Activated naive CD4-positive, alpha-beta T cell treated with anti-CD3 and anti-CD28 coated beads, Interleukin-2, amount 50 U/mL, for 24 hours (primary cell): Measurements from ENCODE around the gene CORO2B.

Experiments used
- H3K27ac Mint-ChIP-seq: one replicate; pipeline ENCODE4 v1.8.0; 2021; ENCODE audit warnings: mild to moderate bottlenecking, mixed read lengths
- H3K27me3 Mint-ChIP-seq: one replicate; pipeline ENCODE4 v1.8.0; 2021; ENCODE audit warnings: mixed read lengths
- H3K36me3 Mint-ChIP-seq: one replicate; pipeline ENCODE4 v1.8.0; 2021; ENCODE audit warnings: mixed read lengths
- H3K4me1 Mint-ChIP-seq: one replicate; pipeline ENCODE4 v1.8.0; 2021; ENCODE audit warnings: mixed read lengths
- H3K4me3 Mint-ChIP-seq: one replicate; pipeline ENCODE4 v1.8.0; 2021; ENCODE audit warnings: mild to moderate bottlenecking, mixed read lengths
- H3K9me3 Mint-ChIP-seq: one replicate; pipeline ENCODE4 v1.8.0; 2021; ENCODE audit warnings: mixed read lengths

Gene CORO2B

DNA sequence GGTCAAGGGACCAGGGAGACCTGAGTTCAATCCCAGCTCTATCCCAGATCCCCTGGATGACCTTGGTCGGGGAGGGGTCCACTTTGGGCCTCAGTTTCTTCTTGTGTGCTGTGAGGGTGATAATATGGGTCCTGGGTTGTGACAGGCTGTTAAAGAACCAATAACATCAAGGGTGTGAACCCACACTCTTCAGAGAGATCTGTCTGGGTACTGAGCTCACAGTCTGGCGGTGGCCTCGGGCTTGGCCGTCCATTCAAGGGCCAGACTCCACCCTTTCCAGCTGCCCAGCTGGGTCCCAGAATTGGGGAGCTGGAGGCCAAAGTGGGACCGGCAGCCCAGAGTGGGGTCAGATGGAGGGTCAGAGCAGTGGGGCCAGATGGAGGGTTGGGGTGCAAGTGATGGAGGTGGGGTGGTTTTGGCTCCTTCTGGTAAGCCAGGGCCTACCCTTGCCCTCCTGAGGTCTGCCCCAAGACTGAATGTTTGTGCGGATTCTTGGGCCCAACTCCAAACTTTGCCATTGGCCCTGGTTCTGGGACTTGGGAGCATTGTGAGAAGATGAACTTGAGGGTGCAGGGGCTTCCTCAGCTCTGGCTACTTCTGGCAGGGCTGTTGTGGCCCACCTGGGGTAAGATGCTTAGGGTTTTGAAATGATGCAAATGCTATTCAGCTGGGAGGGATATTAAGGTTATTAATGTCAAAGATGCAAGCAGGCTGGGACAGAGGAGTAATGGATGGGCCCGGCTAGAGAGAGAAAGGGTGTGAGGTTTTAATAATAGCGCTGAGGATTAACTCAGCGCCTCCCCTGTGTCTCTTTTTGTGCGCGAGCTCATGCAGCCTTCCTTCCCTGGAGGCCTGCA lies 1.5 kb downstream of the CORO2B start:
- H3K27ac Mint-ChIP-seq: no peak overlapping the region
- H3K9me3 Mint-ChIP-seq: no peaks in the 10 kb centered on the region
- H3K27me3 Mint-ChIP-seq: peaks cover 28% of the 10 kb centered on the region
- H3K36me3 Mint-ChIP-seq: no peaks in the 10 kb centered on the region
- peaks cover 12% of the 10 kb centered on the region for H3K4me1 Mint-ChIP-seq
- H3K4me3 Mint-ChIP-seq: peak overlapping the region; percentile 41

DNA sequence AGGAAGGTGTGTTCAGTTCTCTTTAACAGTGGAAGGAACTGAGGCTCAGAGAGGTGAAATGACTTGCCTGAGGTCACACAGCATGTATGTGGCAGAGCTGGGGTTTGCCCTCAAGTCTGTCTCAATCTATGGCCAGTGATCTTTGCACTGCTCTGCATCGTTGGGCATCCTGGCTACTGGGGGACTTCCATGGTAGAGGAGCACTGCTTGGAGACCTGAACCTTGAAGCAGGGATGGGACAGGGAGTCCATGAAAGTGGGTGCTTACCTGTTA lies 2.0 kb downstream of the CORO2B start:
- Mint-ChIP-seq H3K36me3 (no peaks in the 10 kb centered on the region), H3K4me1 (peaks cover 12% of the 10 kb centered on the region), H3K4me3 (no peak overlapping the region), H3K27ac (no peak overlapping the region), H3K27me3 (peaks cover 26% of the 10 kb centered on the region), H3K9me3 (no peaks in the 10 kb centered on the region)

DNA sequence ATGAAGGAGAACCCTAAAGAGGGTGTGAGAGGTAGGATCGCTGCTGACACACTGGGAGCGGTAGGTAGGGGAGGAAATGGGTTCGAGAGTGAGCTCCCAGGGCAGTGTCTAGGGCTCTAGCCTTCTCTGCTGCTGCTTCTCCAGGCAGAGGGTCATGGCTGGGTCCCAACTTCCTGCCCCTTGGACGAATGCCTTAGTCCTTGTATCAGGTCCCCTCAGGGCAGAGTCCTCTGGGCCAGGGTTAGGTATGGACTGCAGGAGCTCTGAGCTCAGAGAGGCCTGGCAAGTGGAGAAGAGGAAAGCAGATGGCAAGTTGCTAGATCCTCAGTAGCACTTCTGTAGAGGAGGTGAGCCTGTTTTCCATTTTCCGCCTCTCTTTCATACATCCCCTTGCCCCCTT lies 2.9 kb downstream of the CORO2B start:
- Mint-ChIP-seq H3K27ac (no peak overlapping the region), H3K4me3 (no peak overlapping the region), H3K27me3 (peaks cover 19% of the 10 kb centered on the region), H3K9me3 (no peaks in the 10 kb centered on the region), H3K4me1 (peaks cover 16% of the 10 kb centered on the region), H3K36me3 (no peaks in the 10 kb centered on the region)

DNA sequence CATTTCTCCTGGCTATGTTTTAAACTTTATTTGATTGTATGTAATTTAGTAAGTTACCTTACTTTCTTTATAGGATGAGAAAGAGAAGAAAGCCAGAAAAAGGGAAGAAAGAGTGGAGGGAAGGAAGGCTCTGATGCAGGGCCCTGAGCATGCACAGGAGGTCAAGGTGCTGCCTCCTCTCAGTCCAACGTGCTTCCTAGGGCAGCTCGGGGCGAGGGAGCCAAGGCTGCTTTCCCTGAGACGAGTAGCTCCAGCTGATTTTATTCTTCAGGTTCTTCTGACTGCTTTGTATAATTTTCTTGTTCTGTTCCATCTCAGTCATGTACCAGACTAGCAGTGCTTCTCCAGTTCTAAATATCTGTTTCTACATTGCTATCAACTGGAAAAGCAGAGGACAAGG lies 3.4 kb downstream of the CORO2B start:
- Mint-ChIP-seq H3K27ac (no peak overlapping the region), H3K4me3 (no peak overlapping the region), H3K9me3 (no peaks in the 10 kb centered on the region)

DNA sequence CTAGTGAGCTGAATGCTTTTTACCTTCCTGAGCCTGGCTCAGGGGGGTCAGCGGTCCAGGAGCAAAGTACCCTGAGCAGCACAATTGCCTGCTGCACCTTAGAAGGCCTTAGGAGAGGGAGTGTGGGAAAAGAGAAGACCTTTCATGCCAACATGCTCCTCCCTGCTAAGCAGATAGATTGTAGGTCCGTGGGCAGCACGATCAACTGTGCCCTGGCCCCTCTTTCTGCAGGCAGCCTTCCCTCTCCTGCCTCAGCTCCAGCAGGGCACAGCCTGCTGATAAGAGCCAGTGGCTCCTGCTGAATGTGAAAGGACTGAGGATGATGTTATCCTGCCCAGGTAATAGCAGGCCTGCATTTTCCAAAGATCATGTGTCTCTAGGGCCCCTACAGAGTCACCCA lies 4.1 kb downstream of the CORO2B start:
- H3K27me3 Mint-ChIP-seq: peaks cover 12% of the 10 kb centered on the region
- H3K27ac Mint-ChIP-seq: no peak overlapping the region
- no peak overlapping the region for H3K4me3 Mint-ChIP-seq
- H3K9me3 Mint-ChIP-seq: no peaks in the 10 kb centered on the region
- H3K36me3 Mint-ChIP-seq: no peaks in the 10 kb centered on the region
- H3K4me1 Mint-ChIP-seq: peaks cover 17% of the 10 kb centered on the region

More for the DNA sequence above, 3.4 kb downstream of the CORO2B start:
- peaks cover 16% of the 10 kb centered on the region for H3K4me1 Mint-ChIP-seq
- H3K36me3 Mint-ChIP-seq: no peaks in the 10 kb centered on the region
- H3K27me3 Mint-ChIP-seq: peaks cover 16% of the 10 kb centered on the region

DNA sequence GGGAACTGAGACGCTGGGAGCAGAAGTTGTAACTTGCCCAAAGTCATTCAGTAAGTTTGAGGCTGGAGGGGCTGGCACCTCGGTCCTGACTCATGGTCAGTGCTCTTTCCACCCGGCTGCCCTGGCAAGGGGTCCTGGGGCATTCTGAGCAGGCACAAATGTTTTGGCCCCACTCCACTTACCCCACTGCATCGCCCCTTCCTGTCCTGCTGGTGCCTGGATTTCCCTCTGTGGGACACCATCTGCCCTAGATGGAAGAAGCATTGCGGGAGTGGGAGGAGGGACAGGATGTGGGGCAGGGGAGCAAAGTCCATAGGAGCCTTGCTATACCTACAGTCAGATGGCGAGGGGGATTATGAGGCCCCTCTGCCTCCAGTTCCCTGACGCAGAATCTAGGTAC lies 4.5 kb downstream of the CORO2B start:
- Mint-ChIP-seq H3K9me3 (no peaks in the 10 kb centered on the region), H3K4me3 (no peak overlapping the region), H3K4me1 (peaks cover 17% of the 10 kb centered on the region), H3K27ac (no peak overlapping the region), H3K27me3 (peaks cover 8% of the 10 kb centered on the region), H3K36me3 (no peaks in the 10 kb centered on the region)

DNA sequence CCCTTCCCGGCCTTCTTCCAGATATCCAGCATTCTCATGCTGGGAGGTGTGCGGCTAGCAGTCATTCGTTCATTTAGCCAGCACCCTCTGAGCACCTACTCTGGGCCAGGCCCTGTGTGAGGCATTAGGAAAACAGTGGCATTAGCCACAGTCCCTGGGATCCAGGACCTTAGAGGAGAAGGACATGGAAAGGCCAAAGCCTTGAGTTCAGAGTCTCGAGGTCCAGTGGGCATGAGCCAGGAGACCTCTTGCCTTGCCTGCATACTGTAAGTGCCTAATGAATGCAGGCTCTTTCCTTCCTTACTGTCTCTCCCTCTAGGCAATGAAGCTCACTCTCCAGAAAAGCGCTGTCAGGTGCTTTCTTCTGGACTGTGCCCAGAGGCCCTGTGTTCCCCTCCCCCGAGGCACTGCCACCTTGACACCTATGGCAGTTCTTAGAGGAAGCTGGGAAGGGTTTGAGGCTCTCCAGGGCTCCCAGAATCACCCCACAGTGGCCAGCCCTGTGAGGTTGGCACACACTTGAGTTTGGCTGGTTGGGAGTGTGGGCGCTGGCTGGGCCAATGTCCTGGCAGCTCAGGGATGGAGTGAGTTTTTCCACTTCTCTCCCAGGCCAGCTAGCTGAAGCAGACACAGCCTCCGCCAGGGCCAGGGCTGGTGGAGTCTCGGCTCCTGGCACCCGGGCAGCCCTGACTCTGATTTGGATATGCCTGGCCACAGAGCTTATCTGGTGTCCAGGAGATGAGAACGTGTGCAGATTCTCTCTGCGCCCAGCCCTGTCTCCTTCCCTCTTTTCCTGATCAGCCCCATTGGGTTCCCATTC lies 5.4 kb downstream of the CORO2B start:
- Mint-ChIP-seq H3K27me3 (peaks cover 8% of the 10 kb centered on the region), H3K9me3 (no peaks in the 10 kb centered on the region), H3K4me3 (no peak overlapping the region), H3K4me1 (peaks cover 21% of the 10 kb centered on the region), H3K36me3 (no peaks in the 10 kb centered on the region), H3K27ac (no peak overlapping the region)

DNA sequence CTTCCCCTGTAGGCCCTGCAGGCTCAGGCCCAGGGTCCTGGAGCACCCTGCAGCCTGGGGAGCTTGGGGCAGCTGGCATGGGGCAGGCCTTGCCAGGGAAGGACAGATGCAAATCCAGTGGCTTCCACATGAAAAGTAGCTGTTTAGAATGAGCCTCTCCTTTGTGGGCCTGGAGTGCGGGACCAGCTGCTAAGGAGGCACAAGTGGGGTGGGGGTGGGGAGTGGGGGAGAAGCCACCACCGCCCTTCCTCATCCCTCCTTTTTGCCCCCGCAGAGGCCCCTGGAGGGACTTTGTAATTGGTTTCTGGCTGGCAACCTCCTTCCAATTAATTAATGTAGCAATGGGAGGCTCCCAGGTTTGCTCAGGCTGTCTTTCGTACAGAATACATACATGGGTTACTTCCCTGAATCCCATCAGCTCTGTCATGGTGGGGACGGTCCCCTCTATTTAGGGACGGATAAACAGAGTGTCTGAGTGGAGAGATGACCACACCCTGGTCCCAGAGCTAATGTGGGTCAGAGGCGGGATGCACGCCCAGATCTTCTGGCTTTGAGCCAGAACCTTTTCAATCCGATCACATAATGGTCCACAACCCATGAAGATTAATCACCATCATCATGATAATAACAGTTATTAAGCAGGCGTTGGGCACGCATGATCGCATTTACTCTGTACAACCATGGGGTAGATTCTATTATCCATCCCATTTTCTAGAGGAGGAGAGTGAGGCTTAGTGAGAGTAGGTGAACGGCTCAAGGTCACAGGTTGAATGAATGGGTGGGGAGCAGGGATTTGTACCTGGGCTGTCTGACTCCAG lies 6.2 kb downstream of the CORO2B start:
- Mint-ChIP-seq H3K27me3 (peaks cover 5% of the 10 kb centered on the region), H3K27ac (no peak overlapping the region), H3K36me3 (no peaks in the 10 kb centered on the region), H3K9me3 (no peaks in the 10 kb centered on the region), H3K4me1 (peaks cover 17% of the 10 kb centered on the region), H3K4me3 (no peak overlapping the region)

DNA sequence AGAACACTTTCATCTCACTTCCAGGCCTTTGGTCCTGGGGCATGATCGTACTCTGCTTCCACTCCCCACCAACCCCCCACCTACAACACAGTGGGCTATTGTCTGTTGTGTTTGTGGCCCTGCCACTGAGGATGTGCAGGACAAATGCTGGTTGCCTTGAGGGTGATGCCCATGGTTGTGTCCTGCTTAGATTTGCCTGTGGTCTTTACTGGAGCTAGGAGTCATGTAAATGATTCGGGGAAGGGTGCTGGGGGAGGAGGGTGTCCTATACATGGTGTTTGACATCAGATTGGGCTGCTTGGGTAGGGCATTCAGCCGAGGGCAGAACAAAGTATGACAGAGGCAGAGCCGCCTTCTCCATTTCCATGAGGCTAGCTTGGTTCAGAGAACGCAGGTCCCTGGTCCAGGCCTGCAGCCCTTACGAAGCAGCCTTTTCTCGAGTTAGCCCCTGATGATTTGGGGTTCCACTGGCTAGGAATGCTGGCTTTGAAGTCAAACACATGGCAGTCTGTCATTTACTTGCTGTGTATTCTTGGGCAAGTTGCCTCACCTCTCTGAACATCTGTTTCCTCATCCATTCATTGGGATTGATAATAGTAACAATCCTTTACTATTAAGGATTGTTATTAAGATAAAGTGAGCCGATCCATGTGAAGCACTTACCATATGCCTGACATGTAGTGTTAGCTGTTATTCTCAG lies 6.9 kb downstream of the CORO2B start:
- H3K4me3 Mint-ChIP-seq: no peak overlapping the region
- H3K4me1 Mint-ChIP-seq: peaks cover 16% of the 10 kb centered on the region
- H3K27me3 Mint-ChIP-seq: peaks cover 1% of the 10 kb centered on the region
- H3K36me3 Mint-ChIP-seq: no peaks in the 10 kb centered on the region
- H3K9me3 Mint-ChIP-seq: no peaks in the 10 kb centered on the region
- no peak overlapping the region for H3K27ac Mint-ChIP-seq

DNA sequence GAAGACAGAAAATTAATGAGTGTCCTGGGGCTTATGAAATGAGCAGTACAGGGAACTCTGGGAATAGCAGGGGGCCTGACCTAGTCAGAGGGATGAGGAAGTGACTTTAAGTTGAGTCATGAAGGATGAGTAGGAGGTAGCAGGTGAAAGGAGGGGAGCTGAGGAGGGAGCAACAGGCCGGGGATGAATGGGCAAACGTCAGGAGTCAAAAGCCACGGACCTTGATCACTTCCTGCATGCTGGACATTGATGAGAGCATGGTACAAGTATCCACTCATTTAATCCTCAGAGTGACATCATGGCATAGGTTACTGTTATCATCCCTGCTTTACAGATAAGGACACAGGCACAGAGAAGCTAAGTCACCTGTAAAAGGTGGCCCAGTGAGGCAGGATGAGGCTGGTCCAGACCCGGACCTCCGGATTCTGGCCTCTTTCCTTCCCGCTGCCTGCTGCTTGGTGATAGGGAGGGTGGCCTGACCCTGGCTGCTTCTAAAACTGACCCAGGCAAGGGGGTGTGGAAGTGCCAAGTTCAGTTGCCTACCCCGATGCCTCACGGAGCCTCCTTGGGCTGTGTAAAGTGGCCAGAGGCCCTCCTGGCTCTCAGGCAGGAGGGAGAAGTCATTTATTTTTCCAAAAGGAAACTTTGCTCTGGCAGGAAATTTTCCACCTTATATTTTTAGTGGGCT lies 7.6 kb downstream of the CORO2B start:
- H3K4me3 Mint-ChIP-seq: no peak overlapping the region
- peak overlapping the region; percentile 44 for H3K27ac Mint-ChIP-seq
- no peaks in the 10 kb centered on the region for H3K36me3 Mint-ChIP-seq
- H3K4me1 Mint-ChIP-seq: peaks cover 16% of the 10 kb centered on the region
- H3K9me3 Mint-ChIP-seq: no peaks in the 10 kb centered on the region
- H3K27me3 Mint-ChIP-seq: peaks cover 1% of the 10 kb centered on the region

DNA sequence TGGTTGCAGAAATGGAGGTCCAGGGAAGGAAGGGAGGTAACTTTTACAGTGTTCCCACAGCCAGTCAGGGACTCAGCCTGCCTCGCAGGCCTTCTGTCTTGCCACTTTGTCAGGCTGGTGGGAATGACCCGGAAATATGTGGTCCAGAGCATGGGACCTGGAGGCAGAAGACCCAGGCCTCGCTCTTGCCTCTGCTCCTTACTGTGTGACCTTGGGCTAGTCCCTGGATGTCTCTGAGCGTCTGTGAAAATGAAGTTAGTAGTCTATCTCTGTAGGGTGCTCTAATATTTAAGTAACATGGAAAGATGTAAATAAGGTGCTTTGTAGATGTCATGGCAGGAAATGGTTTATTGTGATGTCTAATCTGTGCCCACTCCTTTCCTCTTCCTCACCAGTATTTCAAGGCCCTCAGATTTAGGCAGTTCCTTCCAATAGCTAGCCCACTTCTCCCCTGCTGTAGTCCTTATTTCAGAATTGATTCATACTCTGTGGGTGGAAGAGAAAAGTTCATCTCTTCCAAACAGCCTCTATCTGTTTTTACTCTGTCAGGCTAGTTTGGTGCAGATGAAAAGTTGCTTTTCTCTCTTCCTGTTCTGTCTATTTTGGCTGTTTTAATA lies 9.1 kb downstream of the CORO2B start:
- Mint-ChIP-seq H3K4me3 (peak overlapping the region; percentile 15), H3K36me3 (no peaks in the 10 kb centered on the region), H3K27me3 (no peaks in the 10 kb centered on the region), H3K4me1 (peaks cover 16% of the 10 kb centered on the region), H3K27ac (peak overlapping the region; percentile 19), H3K9me3 (no peaks in the 10 kb centered on the region)

DNA sequence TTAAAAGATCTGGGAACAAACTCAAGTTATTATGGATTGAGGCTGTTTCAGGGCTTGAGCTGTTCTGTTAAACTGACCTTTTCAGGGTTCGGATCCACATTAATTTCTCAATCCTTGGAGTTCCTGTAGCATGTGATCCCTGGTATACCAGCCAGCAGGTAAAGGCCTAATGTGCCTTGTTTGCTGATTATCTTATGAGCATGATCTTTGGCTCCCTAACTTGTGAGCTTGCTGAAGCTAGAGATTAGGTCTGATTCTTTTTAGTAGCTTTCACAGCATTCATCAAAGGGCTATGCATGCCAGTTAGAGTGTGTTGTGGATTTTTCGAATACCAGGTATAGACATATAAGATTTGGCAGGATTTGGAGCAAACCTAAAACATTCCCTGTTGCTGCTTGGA lies 10.3 kb downstream of the CORO2B start:
- no peak overlapping the region for H3K4me3 Mint-ChIP-seq
- no peak overlapping the region for H3K27ac Mint-ChIP-seq
- no peaks in the 10 kb centered on the region for H3K9me3 Mint-ChIP-seq
- peaks cover 16% of the 10 kb centered on the region for H3K4me1 Mint-ChIP-seq
- H3K27me3 Mint-ChIP-seq: no peaks in the 10 kb centered on the region
- no peaks in the 10 kb centered on the region for H3K36me3 Mint-ChIP-seq

DNA sequence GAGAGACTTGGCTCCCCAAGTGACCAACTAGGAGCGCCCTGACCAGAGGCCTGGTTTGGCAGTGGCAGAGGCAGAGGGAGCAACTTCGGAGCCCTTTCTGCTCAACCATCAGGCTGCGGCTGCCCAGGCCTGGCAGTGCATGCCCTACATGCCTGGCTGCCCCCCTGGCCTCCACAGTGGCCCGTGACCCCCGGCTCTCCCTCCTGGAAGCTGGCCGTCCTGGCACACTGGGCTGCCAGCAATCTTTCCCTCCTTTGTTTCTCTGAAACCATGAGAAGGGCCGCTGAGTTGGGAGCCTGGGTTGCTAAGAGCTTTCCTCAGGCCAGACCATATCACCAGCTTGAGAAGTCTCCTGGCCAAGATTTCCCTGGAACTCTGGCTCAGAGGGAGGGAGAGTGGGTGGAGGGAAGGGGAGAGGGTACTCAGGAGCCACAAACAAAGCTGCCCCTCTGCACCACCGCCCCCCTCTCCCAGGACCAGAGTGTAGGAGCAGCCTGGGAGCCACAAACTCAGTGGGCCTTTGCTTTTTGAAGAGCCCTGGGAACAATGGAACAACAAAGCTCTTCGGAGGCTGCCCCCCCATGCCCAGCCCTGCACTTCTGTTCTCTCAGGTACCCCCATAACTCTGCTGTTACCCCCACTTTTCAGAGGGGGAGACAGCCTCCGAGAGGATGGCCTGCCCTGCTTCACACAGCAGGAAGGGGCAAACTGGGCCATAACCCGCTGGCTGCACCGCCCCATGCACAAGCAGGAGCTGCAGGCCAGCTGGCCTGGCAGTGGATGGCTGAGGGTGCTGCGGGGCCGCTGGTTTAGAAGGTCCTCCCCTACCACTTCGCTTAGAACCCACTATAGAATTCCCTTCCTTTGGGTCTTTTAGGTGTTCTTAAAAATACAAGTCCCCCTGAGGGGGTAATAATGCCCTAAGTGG lies 11.3 kb downstream of the CORO2B start:
- H3K9me3 Mint-ChIP-seq: no peaks in the 10 kb centered on the region
- H3K36me3 Mint-ChIP-seq: no peaks in the 10 kb centered on the region
- H3K4me3 Mint-ChIP-seq: no peak overlapping the region
- H3K27me3 Mint-ChIP-seq: no peaks in the 10 kb centered on the region
- H3K27ac Mint-ChIP-seq: no peak overlapping the region
- peaks cover 16% of the 10 kb centered on the region for H3K4me1 Mint-ChIP-seq
